ENCODE data around the gene DGAT2.
"Not testable (repeated sequence)": the region's sequence is repeated elsewhere in the genome, so short reads cannot be mapped to it uniquely, and the experiment has no call there.

DGAT2 gene, protein sequence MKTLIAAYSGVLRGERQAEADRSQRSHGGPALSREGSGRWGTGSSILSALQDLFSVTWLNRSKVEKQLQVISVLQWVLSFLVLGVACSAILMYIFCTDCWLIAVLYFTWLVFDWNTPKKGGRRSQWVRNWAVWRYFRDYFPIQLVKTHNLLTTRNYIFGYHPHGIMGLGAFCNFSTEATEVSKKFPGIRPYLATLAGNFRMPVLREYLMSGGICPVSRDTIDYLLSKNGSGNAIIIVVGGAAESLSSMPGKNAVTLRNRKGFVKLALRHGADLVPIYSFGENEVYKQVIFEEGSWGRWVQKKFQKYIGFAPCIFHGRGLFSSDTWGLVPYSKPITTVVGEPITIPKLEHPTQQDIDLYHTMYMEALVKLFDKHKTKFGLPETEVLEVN

DNA sequence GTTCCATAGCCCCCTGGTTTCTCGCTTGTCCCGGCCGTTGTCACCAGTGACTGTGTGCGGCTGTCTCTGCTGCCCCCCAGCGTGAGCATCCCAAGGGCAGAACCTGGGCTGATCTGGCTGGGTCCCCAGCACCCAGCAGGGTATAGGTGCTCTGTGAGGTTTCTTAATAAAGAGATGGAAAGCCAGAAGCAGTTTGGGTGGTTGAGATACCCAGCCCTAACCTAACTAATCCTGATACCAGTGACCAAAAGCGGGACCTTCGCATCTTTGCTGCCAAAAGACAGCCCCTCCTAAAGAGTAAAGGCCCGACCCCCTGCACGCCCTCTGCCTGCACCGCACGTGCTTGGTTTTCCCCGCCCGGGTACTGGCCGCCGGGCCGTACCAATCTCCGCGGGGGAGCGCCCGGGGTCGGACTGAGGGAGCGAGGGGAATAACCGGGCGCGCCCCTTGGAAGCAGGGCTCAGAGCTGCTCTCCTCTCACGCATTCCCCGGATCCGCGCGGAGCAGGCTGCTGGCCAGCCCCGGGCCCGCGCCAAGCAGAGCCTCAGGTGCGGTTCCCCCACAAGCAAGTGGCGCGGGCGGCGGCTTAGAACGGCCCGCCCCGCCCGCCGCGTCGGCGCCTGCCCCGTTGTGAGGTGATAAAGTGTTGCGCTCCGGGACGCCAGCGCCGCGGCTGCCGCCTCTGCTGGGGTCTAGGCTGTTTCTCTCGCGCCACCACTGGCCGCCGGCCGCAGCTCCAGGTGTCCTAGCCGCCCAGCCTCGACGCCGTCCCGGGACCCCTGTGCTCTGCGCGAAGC lies at the start of gene DGAT2:
Gene DGAT2, plus strand, starts transcription at position 667 of the 797 bp plus-strand sequence. CDS start 214 bp downstream, outside the sequence.
- peak; percentile 66 to 89 for DNase-seq

DNA sequence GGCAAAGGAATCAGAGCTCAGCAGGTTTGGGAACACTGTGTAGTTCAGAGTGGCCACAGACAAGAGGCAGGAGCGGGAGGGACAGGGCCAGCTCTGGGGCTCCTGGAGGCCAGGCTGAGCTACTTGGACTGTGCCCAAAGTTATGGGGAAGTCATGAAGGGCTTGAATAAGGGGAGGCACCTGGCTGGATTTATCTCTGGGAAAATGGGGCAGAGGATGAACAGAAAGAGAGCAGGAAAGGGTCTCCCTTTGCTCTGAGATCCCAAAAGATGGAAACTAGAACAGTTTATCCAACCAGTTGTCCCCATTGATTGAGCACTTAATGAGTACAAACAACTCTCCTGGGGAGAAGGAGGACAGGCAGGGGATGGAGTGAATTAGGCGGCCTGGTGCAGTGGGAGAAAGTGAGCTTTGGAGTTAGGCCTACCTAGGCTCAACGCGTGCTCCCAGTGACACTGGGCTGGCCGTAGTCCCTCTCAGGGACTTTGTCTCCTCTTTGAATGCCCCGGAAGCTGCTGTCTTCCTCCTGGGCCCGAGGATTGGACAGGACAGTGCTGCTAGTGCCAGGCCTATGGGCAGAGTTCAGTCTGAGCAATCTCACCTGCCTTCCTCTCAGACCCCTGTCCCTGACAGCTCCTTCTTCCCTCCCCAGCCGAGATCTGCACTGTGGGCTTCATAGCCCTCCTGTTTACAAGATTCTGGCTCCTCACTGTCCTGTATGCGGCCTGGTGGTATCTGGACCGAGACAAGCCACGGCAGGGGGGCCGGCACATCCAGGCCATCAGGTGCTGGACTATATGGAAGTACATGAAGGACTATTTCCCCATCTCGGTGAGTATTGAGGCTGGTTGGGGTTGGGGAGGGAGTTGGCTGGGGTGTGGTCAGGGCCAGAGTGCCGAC lies 49.0 kb upstream of the DGAT2 start:
- DNase-seq, result no peak

DNA sequence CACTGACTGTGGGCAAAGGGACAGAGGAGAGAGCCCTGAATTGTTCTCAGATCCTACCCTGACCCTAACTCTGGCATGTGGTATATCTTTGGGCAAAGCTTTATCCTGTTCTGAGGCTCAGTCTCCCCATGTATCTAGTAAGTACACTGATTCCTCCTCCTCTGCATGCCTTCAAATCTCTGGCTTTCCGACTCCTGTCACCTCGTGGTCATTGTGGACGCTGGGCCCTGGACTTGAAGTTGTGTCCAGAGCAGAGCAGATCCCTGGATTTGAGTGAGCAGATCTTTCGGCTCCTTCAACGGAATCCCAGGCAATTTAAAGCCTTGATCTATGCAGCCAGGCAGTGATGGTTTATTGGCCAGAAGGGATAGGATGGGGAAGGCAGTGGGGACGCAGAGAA lies 47.9 kb upstream of the DGAT2 start:
- DNase-seq, result no peak

DNA sequence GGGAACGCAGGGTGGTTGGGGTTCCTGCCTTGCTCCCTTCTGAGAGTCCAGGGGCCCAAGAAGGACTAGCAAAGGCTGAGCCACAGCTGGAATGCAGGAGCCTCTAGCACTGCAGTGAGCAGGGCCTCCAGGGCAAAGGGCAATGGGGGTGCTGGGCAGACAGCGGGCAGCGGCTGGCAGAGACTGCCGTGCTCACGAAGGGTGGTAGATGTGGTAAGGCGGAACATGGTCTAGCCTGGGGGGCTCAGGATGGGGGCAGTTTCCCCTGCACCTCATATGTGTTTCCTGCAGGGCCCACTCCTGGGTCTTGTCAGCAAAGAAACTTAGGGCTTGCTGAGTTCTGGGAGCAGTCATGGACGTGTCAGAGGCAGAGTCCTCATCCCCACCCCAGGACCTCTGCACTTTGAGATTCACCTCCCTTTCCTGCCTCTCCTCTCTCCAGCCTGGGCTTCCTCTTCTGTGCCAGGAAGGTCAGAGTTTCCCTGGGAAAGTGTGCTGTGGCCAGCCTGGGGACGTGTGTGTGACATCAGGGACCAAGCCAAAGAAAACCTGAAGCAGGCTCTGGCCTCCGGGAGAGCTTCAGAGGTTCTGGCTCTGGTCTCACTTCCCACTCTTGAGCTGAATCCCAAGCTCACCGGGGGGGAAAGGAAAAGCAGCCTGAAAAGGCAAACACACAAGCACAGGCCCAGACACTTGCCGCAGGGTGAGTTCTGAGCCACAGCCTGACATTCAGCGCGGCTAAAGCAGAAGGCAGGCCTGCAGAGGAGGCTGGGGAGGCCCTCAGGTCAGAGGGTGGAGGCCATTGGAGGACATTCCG lies 46.5 kb upstream of the DGAT2 start:
- peak in 1 of 2 experiments; percentile 23 for DNase-seq

DNA sequence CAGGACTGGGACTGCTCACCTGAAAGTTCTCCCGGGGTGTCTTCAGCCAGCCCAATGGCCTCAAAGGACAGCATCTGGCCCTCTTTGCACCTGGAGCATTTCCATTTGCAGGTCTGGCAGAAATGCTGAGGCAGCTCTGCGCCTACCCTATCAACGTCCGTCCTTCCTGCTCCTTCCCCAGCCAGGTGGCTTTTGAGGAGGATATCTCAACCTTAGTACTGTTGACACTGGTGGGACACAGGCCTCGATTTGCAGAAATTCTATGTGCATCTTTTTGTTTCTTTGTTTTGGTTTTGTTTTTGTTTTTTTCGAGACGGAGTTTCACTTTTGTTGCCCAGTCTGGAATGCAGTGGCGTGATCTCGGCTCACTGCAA lies 45.9 kb upstream of the DGAT2 start:
- DNase-seq, result no peak

DNA sequence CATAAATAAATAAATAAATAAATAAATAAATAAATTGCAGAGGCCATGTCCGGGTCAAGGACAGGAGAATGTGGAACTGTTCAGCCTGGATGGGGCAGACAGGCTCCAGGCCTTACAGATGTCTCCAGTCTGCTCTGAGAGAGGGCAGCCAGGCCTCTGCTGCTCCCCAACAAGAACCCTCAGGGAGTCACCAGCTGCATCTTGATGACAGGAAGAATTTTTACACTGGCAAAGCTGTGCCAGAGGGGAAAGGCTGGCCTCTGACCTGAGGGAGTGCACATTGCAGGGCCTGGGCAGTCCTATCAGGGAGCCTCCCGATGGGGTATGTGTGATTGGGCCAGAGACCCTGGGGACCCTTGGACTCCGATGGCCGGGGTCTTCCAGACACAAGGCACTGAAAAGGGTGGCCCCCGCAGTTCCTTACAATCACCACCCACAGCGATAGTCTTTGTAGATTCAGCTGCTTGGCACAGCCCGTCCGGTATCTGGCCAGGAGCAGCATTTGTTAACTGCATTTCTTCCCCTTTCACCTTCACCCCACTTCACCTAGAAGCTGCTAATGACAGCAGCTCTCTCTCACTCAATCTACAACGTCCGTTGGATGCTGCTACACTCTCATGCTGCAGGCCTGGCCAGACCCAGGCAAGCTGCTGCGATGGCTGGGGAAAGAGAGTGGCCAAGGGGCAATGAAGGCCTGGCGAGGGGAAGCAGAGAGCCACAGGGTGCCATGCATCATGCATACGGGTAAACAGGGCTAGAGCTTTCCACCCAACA lies 42.8 kb upstream of the DGAT2 start:
- DNase-seq, result no peak

DNA sequence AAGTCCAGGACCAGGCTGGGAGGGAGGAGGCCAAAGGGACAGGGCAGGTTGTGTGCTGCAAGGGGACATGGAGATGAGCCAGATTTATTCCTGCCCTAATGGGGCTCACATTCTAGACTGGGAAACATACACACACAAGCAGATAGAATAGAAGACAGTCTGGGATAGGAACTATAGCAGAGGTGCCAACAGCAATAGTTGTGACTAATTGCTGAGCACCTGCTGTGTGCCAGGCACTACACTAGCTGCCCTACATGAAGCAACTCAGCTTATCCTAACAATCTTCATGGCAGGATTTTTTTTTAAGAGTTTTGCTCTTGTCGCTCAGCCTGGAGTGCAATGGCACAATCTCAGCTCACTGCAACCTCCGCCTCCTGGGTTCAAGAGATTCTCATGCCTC lies 39.6 kb upstream of the DGAT2 start:
- peak in 1 of 2 experiments; percentile 21 for DNase-seq

DNA sequence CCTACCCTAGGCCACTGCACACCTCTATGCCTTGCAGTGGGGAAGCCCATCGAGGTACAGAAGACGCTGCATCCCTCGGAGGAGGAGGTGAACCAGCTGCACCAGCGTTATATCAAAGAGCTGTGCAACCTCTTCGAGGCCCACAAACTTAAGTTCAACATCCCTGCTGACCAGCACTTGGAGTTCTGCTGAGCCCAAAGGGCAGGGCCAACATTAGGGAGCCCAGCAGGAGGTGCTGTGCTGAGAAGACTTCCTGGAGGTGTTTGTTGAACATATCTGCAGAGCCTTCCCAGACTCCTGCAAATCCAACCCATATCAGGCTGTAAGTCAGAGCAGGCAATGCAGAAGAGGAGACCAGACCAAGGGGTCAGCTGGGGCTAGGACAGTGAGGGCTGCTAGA lies 37.5 kb upstream of the DGAT2 start:
- DNase-seq, result no peak

DNA sequence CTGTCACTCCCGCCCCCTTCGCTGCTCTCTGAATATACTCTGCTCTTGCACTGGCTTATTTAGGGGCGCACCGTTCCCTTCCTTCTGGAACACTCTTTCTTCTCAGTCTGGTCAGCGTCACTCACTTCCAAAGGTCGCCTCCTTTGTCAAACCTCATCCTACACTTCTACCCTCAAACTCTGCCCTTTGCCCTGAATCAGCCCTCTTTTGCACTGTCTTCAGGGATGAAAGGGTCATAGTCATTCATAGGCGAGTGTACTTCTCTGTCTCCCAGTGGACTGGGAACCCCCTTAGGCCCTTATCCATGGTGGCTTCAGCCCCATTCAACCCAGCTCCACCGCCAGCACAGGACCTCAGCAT lies 35.5 kb upstream of the DGAT2 start:
- DNase-seq, result no peak

DNA sequence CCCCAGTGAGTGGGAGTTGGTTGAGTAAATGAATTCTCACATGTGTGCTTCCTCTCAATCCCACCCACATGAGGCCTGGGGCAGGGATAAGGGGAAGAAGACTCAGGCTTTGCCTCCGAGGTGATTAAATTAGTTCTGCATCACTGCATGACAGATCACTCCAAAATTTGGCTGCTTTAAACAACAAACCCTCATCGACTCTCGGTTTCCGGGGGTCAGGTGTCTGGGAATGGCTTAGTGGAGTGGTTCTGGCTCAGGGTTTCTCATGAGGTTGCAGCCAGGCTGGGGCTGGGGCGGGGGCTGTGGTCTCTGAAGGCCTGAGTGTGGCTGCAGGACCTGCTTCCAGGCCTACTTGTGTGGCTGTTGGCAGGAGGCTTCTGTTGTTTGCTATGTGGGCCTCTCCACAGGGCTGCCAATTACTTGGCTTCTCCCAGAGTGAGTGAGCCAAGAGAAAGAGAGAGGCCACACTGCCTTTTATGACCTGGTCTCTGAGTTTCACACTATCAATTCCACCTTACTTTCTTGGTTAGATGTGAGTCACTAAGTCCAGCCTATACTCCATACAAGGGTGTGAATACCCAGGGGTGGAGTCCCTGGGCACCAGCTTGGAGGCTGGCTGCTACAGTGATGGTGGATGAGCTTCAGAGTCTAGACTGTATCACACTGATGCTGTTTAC lies 35.0 kb upstream of the DGAT2 start:
- peak; percentile 87 to 94 for DNase-seq

DNA sequence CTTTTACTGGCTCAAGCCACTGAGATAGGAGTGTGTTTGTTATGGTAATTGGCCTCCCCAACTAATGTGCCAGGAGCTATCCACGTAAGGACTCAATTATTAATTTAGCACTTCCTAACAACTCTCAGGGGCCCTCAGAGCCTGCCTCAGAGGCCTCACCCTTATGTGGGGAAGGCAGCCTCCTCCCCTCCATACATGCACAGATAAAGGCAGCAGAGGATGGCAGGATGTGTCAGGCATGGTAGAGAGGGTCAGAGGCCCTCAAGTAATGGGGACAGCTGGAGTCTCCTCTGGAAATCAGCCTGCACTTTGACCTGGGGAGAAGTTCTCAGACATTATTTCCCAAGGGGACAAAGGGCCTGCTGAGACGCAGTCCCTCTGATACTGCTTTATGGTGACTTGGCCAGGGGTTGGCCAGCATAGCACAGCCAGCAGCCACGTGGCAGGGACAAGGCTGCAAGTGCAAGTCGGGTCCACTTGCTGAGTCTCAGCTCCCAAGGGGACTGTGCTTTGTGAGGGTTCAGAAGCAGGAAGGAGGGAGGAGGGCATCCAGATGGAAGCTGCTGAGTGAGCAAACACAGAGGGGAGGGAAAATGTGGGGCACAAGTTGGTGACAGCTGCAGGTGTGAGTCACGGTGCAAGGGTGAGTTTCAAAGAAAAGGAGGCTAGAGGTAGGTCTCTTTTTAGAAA lies 33.9 kb upstream of the DGAT2 start:
- peak in 1 of 2 experiments; percentile 70 for DNase-seq

DNA sequence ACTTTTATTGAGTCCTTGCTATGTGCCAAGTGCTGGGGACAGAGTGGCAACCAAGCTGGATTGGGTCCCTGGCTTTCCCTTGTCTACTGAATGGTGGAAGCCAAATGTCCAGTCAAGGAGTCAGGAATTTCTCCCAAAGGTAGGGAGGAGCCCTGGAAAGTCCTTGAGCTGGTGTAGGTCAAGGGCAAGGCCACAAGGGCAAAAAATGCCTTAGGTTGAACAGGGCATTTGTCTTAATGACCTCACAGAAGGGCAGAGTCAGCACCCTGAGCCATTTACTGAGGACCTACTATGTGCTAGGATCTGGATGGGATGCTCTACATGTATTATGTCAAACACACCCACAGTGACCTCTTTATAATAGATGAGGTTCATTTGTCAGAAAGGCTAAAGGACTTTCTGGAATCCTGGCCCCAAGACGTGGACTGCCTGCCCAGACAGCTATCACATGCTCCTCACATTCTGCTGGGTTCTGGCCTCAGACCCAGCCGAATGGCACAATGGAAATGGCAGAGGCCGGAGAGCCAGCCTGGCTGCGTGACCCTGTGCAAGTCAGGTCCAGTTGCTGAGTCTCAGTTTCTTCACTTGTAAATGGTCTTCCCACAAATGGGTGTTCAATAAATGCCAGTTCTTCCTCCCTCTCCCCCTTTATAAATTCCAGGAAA lies 33.3 kb upstream of the DGAT2 start:
- no peak for DNase-seq

DNA sequence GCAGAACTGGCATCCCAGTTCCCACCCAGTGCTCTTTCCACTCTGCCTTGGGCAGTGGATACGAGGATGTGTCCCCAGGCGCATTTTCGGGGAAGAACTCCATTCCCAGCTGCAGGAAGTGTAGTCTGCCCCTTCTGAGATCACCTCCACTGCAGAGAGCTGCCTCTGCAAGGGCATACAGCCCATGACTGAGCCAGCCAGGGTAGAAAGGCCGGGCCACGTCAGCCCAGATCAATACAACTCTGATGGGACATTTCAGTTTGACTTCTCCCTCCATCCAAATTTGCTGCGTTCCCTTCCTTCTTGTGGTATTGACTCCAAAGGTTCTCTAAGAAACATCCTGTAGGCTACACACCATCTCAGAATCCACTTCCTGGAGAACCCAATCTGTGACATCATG lies 31.3 kb upstream of the DGAT2 start:
- DNase-seq, result no peak

DNA sequence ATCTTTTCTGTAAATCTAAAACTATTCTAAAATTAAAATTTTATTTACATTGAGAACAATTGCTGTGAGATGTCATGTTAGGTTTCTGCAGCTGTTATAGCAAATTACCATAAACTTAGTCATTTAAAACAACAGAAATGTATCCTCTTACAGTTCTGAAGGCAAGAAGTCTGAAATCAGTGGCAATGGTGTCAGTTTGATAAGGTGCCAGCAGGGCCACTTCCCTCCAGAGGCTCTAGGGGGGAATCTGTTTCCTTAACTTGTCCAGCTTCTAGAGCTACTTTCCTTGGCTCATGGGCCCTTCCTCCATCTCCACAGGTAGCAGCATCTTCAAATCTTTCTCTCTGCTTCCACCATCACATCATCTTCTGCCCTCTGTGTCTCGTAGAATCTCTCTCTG lies 27.9 kb upstream of the DGAT2 start:
- DNase-seq, result no peak

DNA sequence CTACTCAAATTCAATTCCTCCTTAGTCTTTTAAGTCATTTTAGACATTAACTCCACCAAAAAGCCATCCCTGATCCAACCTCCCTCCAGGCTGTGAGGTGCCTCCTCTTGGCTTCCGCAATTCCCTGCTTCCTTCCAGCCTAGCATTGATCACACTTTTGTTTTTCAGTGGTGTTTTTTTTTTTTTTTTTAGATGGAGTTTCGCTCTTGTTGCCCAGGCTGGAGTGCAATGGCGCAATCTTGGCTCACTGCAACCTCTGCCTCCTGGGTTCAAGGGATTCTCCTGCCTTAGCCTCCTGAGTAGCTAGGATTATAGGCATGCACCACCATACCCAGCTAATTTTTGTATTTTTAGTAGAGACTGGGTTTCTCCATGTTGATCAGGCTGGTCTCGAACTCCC lies 25.4 kb upstream of the DGAT2 start:
- not testable (repeated sequence) for DNase-seq

DNA sequence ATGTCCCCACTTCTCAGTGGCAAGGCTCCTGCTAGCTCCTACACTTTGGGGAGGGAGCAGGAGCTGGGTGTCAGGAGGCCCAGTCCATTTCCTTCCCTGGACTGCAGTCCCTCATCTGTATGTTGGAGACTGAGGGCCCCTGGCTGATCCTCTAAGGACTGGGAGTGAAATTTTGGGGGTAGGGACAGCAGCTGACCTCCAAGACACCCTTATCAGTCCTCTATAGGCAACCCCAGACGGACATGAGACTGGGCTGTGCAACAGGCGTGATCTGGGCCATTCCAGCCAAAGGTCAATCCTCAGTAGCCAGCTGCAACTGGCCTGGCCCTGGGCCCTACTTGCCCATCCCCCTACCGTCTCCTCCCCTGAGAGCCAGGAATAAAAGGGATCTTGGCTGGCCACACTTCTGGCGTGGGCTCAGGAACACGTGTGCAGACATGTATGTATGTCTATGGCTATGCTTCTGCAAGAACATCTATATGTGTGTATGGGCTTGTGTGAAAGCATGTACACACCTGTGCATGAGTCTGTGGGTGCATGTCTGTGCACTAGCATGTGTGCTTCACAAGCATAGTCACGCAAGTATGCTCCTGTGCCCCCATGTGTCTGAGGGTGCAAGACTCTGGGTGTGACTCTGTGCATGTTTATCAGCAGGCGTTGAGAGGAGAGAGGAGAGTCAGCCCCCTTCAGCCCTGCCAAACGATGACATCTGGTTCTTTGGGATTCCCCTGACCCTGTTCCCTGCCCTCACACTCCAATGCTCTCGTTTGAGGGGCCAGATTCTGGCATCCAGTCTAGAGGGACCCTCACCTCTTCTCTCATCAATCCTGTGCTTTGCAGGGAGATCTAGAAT lies 24.6 kb upstream of the DGAT2 start:
- DNase-seq, result no peak

DNA sequence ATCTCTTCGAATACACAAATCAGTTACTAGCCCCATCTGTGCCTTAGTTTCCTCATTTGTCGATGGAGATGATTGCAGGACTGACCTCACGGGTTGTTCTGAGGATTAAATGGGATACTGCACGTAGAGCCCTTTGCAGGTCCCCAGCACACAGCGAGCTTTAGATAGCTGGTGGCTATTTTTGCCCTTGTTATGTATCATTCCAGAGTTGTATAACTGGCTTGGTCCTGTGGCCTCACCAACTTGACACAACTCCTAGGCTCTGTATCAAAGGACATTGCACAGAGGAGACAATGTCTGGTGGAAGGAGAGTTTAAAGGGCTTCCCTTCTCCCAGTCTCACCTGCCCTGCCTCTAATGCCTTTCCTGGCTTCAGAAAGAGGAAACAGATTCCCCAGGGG lies 22.8 kb upstream of the DGAT2 start:
- no peak for DNase-seq

DNA sequence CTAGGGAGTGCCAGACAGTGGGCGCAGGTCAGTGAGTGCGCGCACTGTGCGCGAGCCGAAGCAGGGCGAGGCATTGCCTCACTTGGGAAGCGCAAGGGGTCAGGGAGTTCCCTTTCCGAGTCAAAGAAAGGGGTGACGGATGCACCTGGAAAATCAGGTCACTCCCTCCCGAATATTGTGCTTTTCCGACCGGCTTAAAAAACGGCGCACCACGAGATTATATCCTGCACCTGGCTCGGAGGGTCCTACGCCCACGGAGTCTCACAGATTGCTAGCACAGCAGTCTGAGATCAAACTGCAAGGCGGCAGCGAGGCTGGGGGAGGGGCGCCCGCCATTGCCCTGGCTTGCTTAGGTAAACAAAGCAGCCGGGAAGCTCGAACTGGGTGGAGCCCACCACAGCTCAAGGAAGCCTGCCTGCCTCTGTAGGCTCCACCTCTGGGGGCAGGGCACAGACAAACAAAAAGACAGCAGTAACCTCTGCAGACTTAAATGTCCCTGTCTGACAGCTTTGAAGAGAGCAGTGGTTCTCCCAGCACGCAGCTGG lies 19.8 kb upstream of the DGAT2 start:
- not testable (repeated sequence) for DNase-seq

All from NCI-H446 (cell line).